Endothelial cell (in vitro differentiated cells): Measurements from ENCODE around the gene ZNF681. TPM values are rescaled to one million over a fixed set of nuclear protein-coding genes. Genes with fewer than 3 reads are reported as not detected.
"Not testable (repeated sequence)": the region's sequence is repeated elsewhere in the genome, so short reads cannot be mapped to it uniquely, and the experiment has no call there.

Experiments
- DNase-seq: peaks from one replicate; pipeline ENCODE4 v3.0.0; 2021; ENCODE audit warnings: low spot score
- H3K27ac Mint-ChIP-seq: one replicate; pipeline ENCODE4 v1.8.0; 2021; ENCODE audit warnings: mixed read lengths, inconsistent platforms; ENCODE audit not compliant: unreplicated experiment
- H3K27me3 Mint-ChIP-seq: one replicate; pipeline ENCODE4 v1.8.0; 2021; ENCODE audit warnings: mild to moderate bottlenecking, moderate library complexity, mixed read lengths, inconsistent platforms; ENCODE audit not compliant: unreplicated experiment
- H3K36me3 Mint-ChIP-seq: one replicate; pipeline ENCODE4 v1.8.0; 2021; ENCODE audit warnings: mild to moderate bottlenecking, low read depth, mixed read lengths, inconsistent platforms; ENCODE audit not compliant: unreplicated experiment
- H3K4me1 Mint-ChIP-seq: one replicate; pipeline ENCODE4 v1.8.0; 2021; ENCODE audit warnings: mild to moderate bottlenecking, mixed read lengths, inconsistent platforms; ENCODE audit not compliant: unreplicated experiment
- H3K4me3 Mint-ChIP-seq: one replicate; pipeline ENCODE4 v1.8.0; 2021; ENCODE audit warnings: mild to moderate bottlenecking, mixed read lengths, inconsistent platforms; ENCODE audit not compliant: unreplicated experiment
- H3K9me3 Mint-ChIP-seq: one replicate; pipeline ENCODE4 v1.8.0; 2021; ENCODE audit warnings: mixed read lengths, inconsistent platforms; ENCODE audit not compliant: unreplicated experiment
- total RNA-seq: library from RNA; stranded (reverse); fragmentation: NEBNext Ultra II Directional; extraction: Animal tissue kit (Norgen Biotek cat#: 25700); gene quantifications from one replicate; pipeline ENCODE4 v1.2.1, GENCODE V29; 2021; ENCODE audit not compliant: unreplicated experiment
- TF ChIP-seq, protein P1 (sequence below): fragments of 200-600 bp; sonication (generic); IDR thresholded peaks from one replicate; pipeline ENCODE4 v1.5.0; 2021; ENCODE audit warnings: antibody characterized with exemption; ENCODE audit not compliant: unreplicated experiment

The ZNF681 gene
- total RNA-seq, 1 donor from 2014 or later, result 6.4 TPM

DNA sequence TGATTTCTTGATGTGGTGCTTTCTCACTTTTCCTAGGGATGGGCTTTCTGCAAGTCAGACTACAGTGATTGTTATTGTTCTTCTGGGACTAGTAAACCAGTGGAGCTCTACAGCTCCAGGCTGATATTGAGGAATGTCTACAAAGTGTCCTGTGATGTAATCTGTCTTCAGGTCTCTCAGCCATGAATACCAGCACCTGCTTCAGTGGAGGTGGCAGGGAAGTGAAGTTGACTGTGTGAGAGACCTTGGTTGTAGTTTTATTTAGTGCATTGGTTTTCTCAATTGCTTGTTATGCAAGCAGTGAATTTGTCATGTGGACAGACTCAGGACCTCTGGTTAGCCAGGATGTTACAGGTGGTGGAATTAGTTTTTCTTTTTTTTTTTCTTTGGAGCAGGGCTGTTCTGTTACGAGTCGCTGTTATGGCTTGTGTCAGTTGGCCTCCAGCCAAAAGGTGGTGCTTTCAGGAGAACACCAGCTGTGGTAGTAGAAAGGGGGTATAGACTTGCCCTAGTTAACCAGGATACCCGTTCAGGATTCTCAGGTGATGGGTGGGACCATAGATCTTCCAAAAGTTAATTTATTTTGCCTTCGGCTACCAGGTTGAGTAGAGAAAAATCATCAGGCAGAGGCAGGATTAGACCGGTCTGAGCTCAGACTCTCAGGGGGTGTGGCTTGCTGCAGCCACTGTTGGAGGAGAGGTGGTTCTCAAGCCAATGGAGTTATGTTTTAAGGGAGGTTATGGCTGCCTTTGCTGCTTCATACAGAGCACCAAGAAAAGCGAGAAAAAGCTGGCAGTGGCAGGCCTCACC is 59.8 kb downstream of the ZNF681 start:
- no peaks in the 10 kb centered on the region for H3K4me1 Mint-ChIP-seq
- no peak for DNase-seq

GRCh38 chr19:23692937-23693336 is 65.8 kb downstream of the ZNF681 start:
- H3K4me1 Mint-ChIP-seq, DNase-seq, H3K36me3 Mint-ChIP-seq, H3K9me3 Mint-ChIP-seq, H3K27me3 Mint-ChIP-seq, H3K4me3 Mint-ChIP-seq, H3K27ac Mint-ChIP-seq: not testable (repeated sequence)

More for the DNA sequence above, 59.8 kb downstream of the ZNF681 start:
- Mint-ChIP-seq H3K27me3 (peaks cover 2% of the 10 kb centered on the region), H3K27ac (no peak overlapping the region), H3K4me3 (no peak overlapping the region), H3K36me3 (no peaks in the 10 kb centered on the region), H3K9me3 (no peaks in the 10 kb centered on the region)
- TF ChIP-seq, protein P1, sequence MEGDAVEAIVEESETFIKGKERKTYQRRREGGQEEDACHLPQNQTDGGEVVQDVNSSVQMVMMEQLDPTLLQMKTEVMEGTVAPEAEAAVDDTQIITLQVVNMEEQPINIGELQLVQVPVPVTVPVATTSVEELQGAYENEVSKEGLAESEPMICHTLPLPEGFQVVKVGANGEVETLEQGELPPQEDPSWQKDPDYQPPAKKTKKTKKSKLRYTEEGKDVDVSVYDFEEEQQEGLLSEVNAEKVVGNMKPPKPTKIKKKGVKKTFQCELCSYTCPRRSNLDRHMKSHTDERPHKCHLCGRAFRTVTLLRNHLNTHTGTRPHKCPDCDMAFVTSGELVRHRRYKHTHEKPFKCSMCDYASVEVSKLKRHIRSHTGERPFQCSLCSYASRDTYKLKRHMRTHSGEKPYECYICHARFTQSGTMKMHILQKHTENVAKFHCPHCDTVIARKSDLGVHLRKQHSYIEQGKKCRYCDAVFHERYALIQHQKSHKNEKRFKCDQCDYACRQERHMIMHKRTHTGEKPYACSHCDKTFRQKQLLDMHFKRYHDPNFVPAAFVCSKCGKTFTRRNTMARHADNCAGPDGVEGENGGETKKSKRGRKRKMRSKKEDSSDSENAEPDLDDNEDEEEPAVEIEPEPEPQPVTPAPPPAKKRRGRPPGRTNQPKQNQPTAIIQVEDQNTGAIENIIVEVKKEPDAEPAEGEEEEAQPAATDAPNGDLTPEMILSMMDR, result no peak

Other genes starting within 250 kb of the ZNF681 start
- gene ZNF675, start 71.7 kb downstream of the ZNF681 start, total RNA-seq, result 17.4 TPM
- 3.4 TPM for gene ZNF726, start 156.0 kb upstream of the ZNF681 start, total RNA-seq